Activated T-cell treated with anti-CD3 and anti-CD28 coated beads for 1 hour (primary cell): ENCODE data around the gene SPON1.
"Not testable (repeated sequence)": the region's sequence is repeated elsewhere in the genome, so short reads cannot be mapped to it uniquely, and the experiment has no call there.

Experiments
- DNase-seq: peaks from one replicate; pipeline ENCODE4 v3.0.0-alpha.2; 2020; ENCODE audit warnings: low read depth

Gene SPON1

GRCh38 chr11:14041565-14041964 lies 79.0 kb downstream of the SPON1 start:
- no peak for DNase-seq

- DNase-seq = no peak
These were observed 80.4 kb downstream of the SPON1 start for GRCh38 chr11:14042686-14043465.

- DNase-seq = no peak
These were observed 82.4 kb downstream of the SPON1 start for GRCh38 chr11:14044916-14045315.

- no peak for DNase-seq
These were observed 82.9 kb downstream of the SPON1 start for GRCh38 chr11:14045417-14045816.

GRCh38 chr11:14052198-14052597 lies 89.7 kb downstream of the SPON1 start:
- no peak for DNase-seq

- DNase-seq = no peak
These were observed 91.9 kb downstream of the SPON1 start for GRCh38 chr11:14054116-14055107.

- DNase-seq = no peak
These were observed 93.4 kb downstream of the SPON1 start for GRCh38 chr11:14055936-14056335.

- DNase-seq = no peak
These were observed 95.5 kb downstream of the SPON1 start for GRCh38 chr11:14058061-14058460.

- no peak for DNase-seq
These were observed 97.0 kb downstream of the SPON1 start for GRCh38 chr11:14059491-14059890.

- no peak for DNase-seq
These were observed 99.2 kb downstream of the SPON1 start for GRCh38 chr11:14061721-14062120.

- no peak for DNase-seq
These were observed 102.6 kb downstream of the SPON1 start for GRCh38 chr11:14065141-14065540.

GRCh38 chr11:14065681-14066080 lies 103.2 kb downstream of the SPON1 start:
- no peak for DNase-seq

GRCh38 chr11:14067686-14068085 lies 105.2 kb downstream of the SPON1 start:
- no peak for DNase-seq

- DNase-seq = no peak
These were observed 108.4 kb downstream of the SPON1 start for GRCh38 chr11:14070896-14071295.

- no peak for DNase-seq
These were observed 111.4 kb downstream of the SPON1 start for GRCh38 chr11:14073849-14074476.

GRCh38 chr11:14075118-14076078 lies 112.9 kb downstream of the SPON1 start:
- DNase-seq = peak; percentile 27

GRCh38 chr11:14079011-14079410 lies 116.5 kb downstream of the SPON1 start:
- no peak for DNase-seq

GRCh38 chr11:14079797-14080196 lies 117.3 kb downstream of the SPON1 start:
- no peak for DNase-seq

GRCh38 chr11:14081581-14082231 lies 119.2 kb downstream of the SPON1 start:
- DNase-seq = no peak

- no peak for DNase-seq
These were observed 119.8 kb downstream of the SPON1 start for GRCh38 chr11:14082338-14082737.

GRCh38 chr11:14088861-14089260 lies 126.3 kb downstream of the SPON1 start:
- not testable (repeated sequence) for DNase-seq
